Endothelial cell of umbilical vein (primary cell): ENCODE results near the gene ZG16B. TPM values are rescaled to one million over a fixed set of nuclear protein-coding genes. Genes with fewer than 3 reads are reported as not detected.

Experiments
- BruUV-seq: library from RNA; stranded (reverse); fragments of 400-500 nt; replicated peaks from 2 replicates; lab custom pipeline; 2021; lab: Mats Ljungman, UMichigan
- CTCF ChIA-PET: fragments of 300-600, 350-600 bp; sonication (Branson Sonifier 250); formaldehyde crosslinking; loops from one replicate; lab custom pipeline; 2021; ENCODE audit warnings: antibody characterized with exemption, inconsistent platforms; lab: Charles Lee
- POLR2A ChIA-PET: fragments of 300-600, 350-600 bp; sonication (Branson Sonifier 250); formaldehyde crosslinking; loops from one replicate; lab custom pipeline; 2021; ENCODE audit warnings: antibody characterized with exemption, inconsistent platforms; lab: Charles Lee
- DNase-seq: peaks from one replicate; pipeline ENCODE4 v3.0.0-alpha.2; 2011; ENCODE audit warnings: low read depth, low spot score
- FAIRE-seq: peaks from 2 replicates; lab custom pipeline; 2011; peaks lifted over from hg19 to GRCh38; lab: Jason Lieb, UNC
- H2AFZ ChIP-seq: 2 replicates; pipeline ENCODE4 v1.6.0; 2012; ENCODE audit warnings: low read depth, low read length, control low read depth, inconsistent platforms
- H3K27ac ChIP-seq: 2 replicates; pipeline ENCODE4 v1.5.1; 2011; ENCODE audit warnings: low read depth, mild to moderate bottlenecking, control low read depth, low read length, moderate library complexity; ENCODE audit not compliant: insufficient read depth
- H3K27me3 ChIP-seq, 2 experiments: 2 replicates each; pipeline versions ENCODE4 v1.6.0 to v1.6.1; 2011; ENCODE audit warnings: low read length in 2 of 2, mixed read lengths in 1 of 2; ENCODE audit not compliant: control insufficient read depth in 2 of 2, insufficient read depth in 2 of 2
- H3K36me3 ChIP-seq, 2 experiments: 2 replicates in 1 of 2; 3 replicates in 1 of 2; pipeline ENCODE4 v1.5.1; 2011; ENCODE audit warnings: low read length in 2 of 2, mild to moderate bottlenecking in 1 of 2, moderate library complexity in 1 of 2; ENCODE audit not compliant: control insufficient read depth in 2 of 2, insufficient read depth in 2 of 2; ENCODE audit errors: extremely low read depth in 1 of 2
- H3K4me1 ChIP-seq: 3 replicates; pipeline ENCODE4 v1.5.1; 2011; ENCODE audit warnings: mild to moderate bottlenecking, low read length; ENCODE audit not compliant: control insufficient read depth, insufficient read depth; ENCODE audit errors: extremely low read depth
- H3K4me2 ChIP-seq: 2 replicates; pipeline ENCODE4 v1.6.1; 2011; ENCODE audit warnings: low read length, control low read depth, mixed read lengths; ENCODE audit not compliant: insufficient read depth
- H3K4me3 ChIP-seq, 3 experiments: fragments of 200-600 bp in 1 of 3; sonication (generic), shearing (Covaris generic) in 1 of 3; replicated peaks in 1 of 3; 2 replicates each; pipeline ENCODE4 v1.5.1; 2011 to 2016; ENCODE audit warnings: control low read depth in 3 of 3, low read length in 3 of 3, mild to moderate bottlenecking in 2 of 3, inconsistent platforms in 1 of 3, low read depth in 1 of 3, moderate library complexity in 1 of 3; ENCODE audit not compliant: insufficient read depth in 1 of 3
- H3K79me2 ChIP-seq: 2 replicates; pipeline ENCODE4 v1.6.0; 2012; ENCODE audit warnings: low read length, inconsistent platforms; ENCODE audit not compliant: control insufficient read depth, insufficient read depth
- H3K9ac ChIP-seq: replicated peaks from 2 replicates; pipeline ENCODE3; 2011; ENCODE audit warnings: low read length, control low read depth; ENCODE audit not compliant: insufficient read depth; ENCODE audit errors: extremely low read depth
- H3K9me1 ChIP-seq: replicated peaks from 3 replicates; pipeline ENCODE4 v1.6.0; 2011; ENCODE audit warnings: mild to moderate bottlenecking, low read length; ENCODE audit not compliant: control insufficient read depth, insufficient read depth; ENCODE audit errors: extremely low read depth
- H3K9me3 ChIP-seq: replicated peaks from 2 replicates; pipeline ENCODE4 v1.5.1; 2012; ENCODE audit warnings: low read length, inconsistent platforms; ENCODE audit not compliant: control insufficient read depth, insufficient read depth
- H4K20me1 ChIP-seq: replicated peaks from 2 replicates; pipeline ENCODE3; 2011; ENCODE audit warnings: mild to moderate bottlenecking, low read length; ENCODE audit not compliant: control insufficient read depth, insufficient read depth; ENCODE audit errors: extremely low read depth
- CTCF ChIP-seq, 2 donors: IDR thresholded peaks; 1 replicate in 1 of 2; 2 replicates in 1 of 2; pipeline ENCODE4 v1.5.1; 2011; ENCODE audit warnings: low read length in 2 of 2, mild to moderate bottlenecking in 2 of 2, moderate library complexity in 2 of 2, control low read depth in 1 of 2, inconsistent platforms in 1 of 2, low read depth in 1 of 2; ENCODE audit not compliant: insufficient read depth in 1 of 2; ENCODE audit errors: extremely low read depth in 1 of 2
- EZH2 ChIP-seq: IDR thresholded peaks from 2 replicates; pipeline ENCODE4 v1.6.1; 2012; ENCODE audit warnings: borderline replicate concordance, low read depth, mild to moderate bottlenecking, moderate library complexity, low read length, inconsistent platforms; ENCODE audit not compliant: severe bottlenecking
- FOS ChIP-seq: IDR thresholded peaks from 2 replicates; pipeline ENCODE4 v1.6.1; 2011; ENCODE audit warnings: mild to moderate bottlenecking, low read length, moderate library complexity, borderline replicate concordance; ENCODE audit not compliant: insufficient read depth
- GATA2 ChIP-seq: IDR thresholded peaks from 2 replicates; pipeline ENCODE4 v1.7.0; 2011; ENCODE audit warnings: low read depth, mild to moderate bottlenecking, moderate library complexity, mixed read lengths, low read length; ENCODE audit not compliant: insufficient read length, insufficient read depth
- JUN ChIP-seq: IDR thresholded peaks from 2 replicates; pipeline ENCODE4 v1.6.1; 2011; ENCODE audit warnings: borderline replicate concordance, low read depth; ENCODE audit not compliant: insufficient read length, insufficient read depth
- MAX ChIP-seq: IDR thresholded peaks from 2 replicates; pipeline ENCODE4 v1.6.1; 2011; ENCODE audit not compliant: insufficient read depth, insufficient read length
- MYC ChIP-seq: IDR thresholded peaks from one replicate; pipeline ENCODE4 v1.6.1; 2011; ENCODE audit warnings: mild to moderate bottlenecking, low read depth, low read length
- POLR2A ChIP-seq: IDR thresholded peaks from 2 replicates; pipeline ENCODE4 v1.6.1; 2012; ENCODE audit warnings: low read depth, mild to moderate bottlenecking, control low read depth, low read length
- POLR2AphosphoS5 ChIP-seq: IDR thresholded peaks from 2 replicates; pipeline ENCODE4 v1.6.1; 2012; ENCODE audit warnings: low read depth, mild to moderate bottlenecking, control low read depth, low read length, moderate library complexity; ENCODE audit not compliant: insufficient read depth
- dilution Hi-C: fragments of 300-500 bp; cut with MboI; formaldehyde crosslinking; loops from one replicate; pipeline ENCODE4 v1.15.0; 2019; ENCODE audit warnings: low sequenced_read_pairs; ENCODE audit not compliant: extremely low pct_ligation_motif_present
- intact Hi-C: fragments of 100-400 bp; cut with micrococcal nuclease; formaldehyde crosslinking; loops from one replicate; pipeline ENCODE4 v1.10.0; 2022
- polyA plus RNA-seq, 4 experiments: library from polyadenylated mRNA; depleted of rRNA in 3 of 4; stranded (reverse) in 3 of 4; unstranded in 1 of 4; fragments of >200 nt; gene quantifications; 2 replicates each; pipeline versions ENCODE4 v1.2.1 to v1.2.3, GENCODE V29; 2011 to 2012; ENCODE audit warnings: missing spikeins in 1 of 4
- total RNA-seq: library from RNA; stranded (reverse); gene quantifications from 2 replicates; pipeline ENCODE4 v1.2.3, GENCODE V29; 2021

ZG16B gene
- total and polyA plus RNA-seq, 2 donors (not counting 3 experiments of a cell fraction or from before 2014, with no cell fraction given), result 0.22 TPM; not detected in 1

DNA sequence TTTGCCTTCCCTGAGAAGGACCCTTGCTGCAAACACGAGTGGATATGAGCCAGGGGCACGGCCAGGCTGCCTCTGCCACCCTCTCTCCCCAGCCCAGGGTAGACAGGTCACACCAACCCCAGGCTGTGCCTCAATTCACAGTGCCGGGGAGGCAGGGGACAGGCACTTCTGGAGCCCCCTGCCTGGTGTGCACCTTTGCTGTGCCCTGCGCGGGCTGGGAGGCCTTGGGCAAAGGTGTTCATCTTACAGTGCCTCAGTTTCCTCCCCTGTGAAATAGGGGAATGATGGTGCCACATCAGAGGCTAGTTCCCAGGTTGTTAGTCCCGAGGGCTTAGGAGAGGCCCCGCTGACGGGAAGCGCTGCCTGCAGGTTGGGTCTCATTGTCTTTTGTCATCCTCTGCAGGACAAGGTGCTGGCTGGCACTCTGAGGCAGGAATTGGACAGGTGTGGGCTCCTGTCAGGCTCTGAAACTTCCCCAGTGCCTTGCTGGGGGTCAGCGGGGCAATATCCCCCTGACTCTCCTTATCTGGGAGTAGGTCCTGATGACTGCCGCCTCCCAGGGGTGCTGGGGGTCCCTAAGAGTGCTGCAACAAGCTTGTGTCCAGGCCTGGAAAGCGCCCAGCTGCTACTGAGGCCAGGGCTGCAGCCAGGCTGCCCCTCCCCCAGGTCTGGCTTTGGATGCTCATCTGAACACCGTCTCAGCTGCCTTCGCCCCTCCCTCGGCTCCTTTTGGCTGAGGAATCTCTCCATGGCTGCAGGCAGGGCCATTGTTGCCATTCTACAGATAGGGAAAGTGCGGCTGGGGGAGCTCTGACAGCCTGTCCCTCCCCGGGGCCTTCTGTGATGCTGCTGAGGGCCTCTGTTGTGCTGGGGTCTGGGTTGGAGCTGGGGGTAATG lies 9.9 kb upstream of the ZG16B start:
- Histone ChIP-seq H3K4me1 (no peaks in the 10 kb centered on the region), H3K79me2 (no peaks in the 10 kb centered on the region), H3K9me3 (no peaks in the 10 kb centered on the region), H3K36me3 (no peaks in the 10 kb centered on the region), H4K20me1 (no peaks in the 10 kb centered on the region), H3K27me3 (no peaks in the 10 kb centered on the region), H3K4me2 (no peak overlapping the region), H3K27ac (no peak overlapping the region), H3K9me1 (no peaks in the 10 kb centered on the region), H2AFZ (no peak overlapping the region), H3K9ac (no peak overlapping the region), H3K4me3 (no peak overlapping the region)
- TF ChIP-seq EZH2 (no peak), MYC (no peak), POLR2AphosphoS5 (no peak), JUN (no peak), CTCF (IDR thresholded peaks at IDR 0.05; ENCODE audit: extremely low read depth in 1 of 2, insufficient read depth in 1 of 2, low read depth in 1 of 2, low read length in 2 of 2) (no peak), FOS (no peak), MAX (no peak), GATA2 (no peak), POLR2A (no peak)
- BruUV-seq, result no TSS peak
- no peak for FAIRE-seq
- dilution Hi-C loops (no loop called here), intact Hi-C loops (no loop called here)
- POLR2A ChIA-PET, result no interaction called here
- CTCF ChIA-PET, result no interaction called here
- DNase-seq, result no peak
